IPS DF 4.7 (cell line): Measurements from ENCODE around the gene RASAL1.
"Not testable (repeated sequence)": the region's sequence is repeated elsewhere in the genome, so short reads cannot be mapped to it uniquely, and the experiment has no call there.

Experiments
- DNase-seq: peaks from one replicate; pipeline ENCODE4 v3.0.0-alpha.2; 2013; ENCODE audit warnings: low spot score; ENCODE audit errors: extremely low read depth

Gene RASAL1

DNA sequence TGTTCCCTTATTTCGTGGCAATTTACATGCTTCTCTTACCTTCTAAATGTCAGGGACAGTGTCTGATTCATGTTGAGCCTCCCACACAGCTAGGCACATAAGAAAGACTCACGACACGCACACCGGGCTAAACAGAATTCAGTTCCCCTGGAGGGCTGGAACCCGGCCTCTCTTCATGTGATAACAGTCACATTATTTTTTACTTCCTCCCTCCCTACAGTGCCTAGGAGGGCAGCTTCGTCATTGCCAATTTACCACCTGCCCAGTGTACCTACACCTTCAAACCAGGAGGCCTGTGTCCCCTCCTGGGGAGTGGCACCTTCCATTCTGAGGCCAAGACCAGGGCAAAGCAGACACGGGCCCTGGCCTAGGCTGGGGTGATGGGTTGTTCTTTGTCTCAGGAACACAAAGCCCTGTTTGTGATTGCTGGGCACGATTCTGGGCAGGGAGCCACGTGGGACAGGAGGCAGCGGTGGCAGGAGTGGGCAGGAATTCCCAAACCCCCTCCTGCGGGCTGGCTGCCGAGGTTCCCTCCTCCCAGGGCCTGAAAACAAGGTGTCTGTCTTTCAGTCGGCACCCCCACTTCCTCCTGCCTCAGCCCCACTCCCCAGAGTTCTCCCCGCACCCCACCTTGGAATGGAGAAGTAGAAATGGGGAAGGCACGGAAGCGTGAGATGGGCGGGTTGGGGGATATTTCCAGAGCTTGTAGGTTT lies 6.8 kb upstream of the RASAL1 start:
- no peak for DNase-seq

DNA sequence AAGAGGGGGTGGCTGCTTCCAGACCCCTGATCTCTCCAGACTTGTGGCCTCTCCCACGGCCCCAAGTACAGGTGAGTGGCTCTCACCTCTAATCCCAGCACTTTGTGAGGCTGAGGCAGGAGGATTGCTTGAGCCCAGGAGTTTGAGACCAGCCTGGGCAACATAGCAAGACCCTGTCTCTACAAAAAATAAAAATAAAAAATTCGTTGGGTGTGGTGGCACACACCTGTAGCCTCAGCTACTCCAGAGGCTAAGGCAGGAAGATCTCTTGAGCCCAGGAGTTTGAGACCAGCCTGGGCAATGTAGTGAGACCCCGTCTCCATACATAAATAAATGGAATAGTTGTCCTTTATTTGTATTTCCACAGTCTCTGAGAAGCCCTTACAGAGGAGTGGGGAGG lies 6.2 kb upstream of the RASAL1 start:
- not testable (repeated sequence) for DNase-seq

- DNase-seq, result no peak
Observed at GRCh38 chr12:113140706-113141105, 5.1 kb upstream of the RASAL1 start.

DNA sequence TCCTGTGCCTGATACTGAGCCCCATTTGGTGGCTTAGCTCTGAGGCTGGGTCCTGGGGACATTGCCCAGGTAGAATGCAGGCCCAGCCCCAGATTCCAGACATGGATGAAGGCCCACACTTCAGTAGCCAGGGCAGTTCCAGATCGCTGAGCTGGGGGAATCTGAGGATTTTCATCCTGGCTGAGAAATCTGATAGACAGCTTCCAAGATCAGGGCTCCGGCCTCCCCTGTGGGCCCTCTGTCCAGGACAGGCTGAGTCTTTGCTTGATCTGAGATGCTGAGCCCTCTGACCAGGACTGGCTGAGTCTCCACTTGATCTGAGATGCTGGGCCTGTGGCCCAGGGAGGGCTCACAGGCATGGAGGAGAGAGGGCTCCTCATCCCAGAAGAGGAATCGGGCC lies 3.3 kb upstream of the RASAL1 start:
- no peak for DNase-seq

DNA sequence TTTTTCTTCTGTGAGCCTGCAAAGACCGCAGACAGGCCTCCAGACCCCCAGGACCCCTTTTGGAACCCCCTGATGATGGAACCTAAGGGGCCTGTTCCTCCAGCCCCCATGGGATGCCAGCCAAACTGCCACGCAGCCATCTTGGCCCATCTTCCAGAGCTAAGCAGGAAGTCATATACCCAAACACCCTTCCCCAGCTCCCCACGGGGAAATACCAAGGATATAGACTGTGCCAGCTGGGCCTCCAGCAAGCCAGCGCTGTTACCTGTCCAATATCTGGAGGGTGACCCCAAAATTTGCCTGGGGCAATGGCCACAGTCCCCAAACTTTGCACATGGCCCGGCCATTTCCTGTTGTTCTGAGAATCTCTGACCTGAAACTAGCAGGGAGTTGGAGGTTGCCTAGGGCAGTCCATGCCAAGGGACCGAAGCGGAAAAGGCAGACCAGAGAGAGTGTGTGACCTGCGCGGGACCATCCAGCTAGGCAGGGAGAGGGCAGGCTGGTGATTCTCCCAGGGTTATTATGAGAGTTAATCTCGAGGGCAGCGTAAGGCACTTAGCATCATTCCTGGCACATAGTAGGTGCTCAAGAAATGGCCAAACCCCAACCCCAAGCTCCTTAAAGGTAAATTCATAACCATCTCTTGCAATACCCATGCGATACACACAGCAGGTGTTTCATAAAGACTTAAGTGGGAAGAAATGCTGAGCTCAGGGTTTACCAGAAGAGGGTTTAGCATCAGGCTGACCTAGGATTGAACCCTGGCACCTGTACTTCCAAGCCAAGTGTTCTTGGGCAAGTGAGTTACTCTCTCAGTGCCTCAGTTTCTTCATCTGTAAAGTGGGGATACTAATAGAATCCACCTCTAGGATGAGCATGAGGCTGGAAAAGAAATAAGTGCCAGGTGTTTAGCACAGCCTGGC lies 2.6 kb upstream of the RASAL1 start:
- no peak for DNase-seq

DNA sequence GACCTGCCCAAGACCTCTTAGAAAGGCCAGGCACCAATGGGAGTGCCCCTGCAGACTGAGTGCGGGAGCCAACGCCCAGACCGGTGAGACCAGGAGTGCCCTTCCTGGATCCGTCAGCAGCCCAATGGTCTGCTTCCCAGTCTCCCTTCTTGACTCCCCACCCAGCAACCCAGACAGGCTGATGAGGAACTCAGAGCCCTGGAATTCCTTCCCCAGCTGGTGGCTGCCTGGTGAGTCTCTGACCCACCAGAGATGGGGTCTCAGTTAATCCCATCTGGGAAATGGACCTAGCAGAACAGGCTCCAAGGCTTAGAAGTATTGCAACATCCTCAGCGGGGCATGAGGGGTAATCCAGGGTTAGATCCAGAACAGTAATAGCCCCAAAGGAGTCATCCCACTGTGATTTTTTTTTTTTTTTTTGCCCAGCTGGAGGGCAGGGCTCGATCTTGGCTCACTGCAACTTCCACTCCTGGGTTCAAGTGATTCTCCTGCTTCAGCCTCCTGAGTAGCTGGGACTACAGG lies 1.5 kb upstream of the RASAL1 start:
- DNase-seq, result no peak

GRCh38 chr12:113136128-113136989 lies 798 bp upstream of the RASAL1 start:
- no peak for DNase-seq

DNA sequence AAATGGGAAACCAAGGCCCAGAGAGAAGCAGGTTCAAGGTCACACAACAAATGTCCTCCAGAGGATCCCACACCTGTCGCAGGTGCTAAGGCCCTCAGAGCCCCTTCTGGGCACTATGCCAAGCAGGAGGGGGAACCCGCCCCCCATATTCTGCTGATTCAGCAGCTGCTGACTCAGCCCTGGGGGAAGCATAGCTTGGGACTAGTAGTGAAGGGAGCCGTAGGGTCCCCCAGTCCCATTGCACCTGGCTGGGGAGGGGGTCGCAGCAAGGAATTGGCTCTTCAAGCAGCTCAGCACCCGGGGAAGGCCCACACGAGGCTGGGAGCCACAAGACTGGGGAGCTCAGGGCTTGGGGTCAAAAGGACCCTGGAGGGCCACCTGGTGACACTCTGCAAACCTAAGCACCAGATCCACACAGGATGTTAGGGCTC lies 1.0 kb downstream of the RASAL1 start:
- DNase-seq, result no peak

- no peak for DNase-seq
Observed at GRCh38 chr12:113134071-113134470, 1.5 kb downstream of the RASAL1 start.

DNA sequence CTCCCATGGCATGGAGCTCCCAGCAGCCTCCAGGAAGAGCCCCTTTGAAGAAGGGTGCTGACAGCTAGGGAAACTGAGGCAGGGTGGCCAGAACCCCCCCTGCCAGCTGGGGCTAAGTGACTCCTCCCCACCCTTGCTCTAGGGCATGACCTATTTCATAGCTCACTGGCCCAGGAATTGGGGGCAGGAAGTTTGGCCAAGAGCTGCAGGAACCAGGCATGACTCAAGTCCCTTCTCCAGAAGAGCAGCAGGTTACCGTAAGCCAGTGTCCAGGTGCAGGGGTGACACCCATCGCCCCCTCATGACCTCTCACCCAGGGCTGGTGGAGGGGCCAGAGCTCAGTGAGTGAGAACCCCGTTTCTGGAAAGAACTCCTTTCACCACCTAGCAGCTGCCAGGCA lies 1.9 kb downstream of the RASAL1 start:
- DNase-seq, result no peak

GRCh38 chr12:113133036-113133435 lies 2.5 kb downstream of the RASAL1 start:
- DNase-seq, result no peak

GRCh38 chr12:113131556-113131955 lies 4.0 kb downstream of the RASAL1 start:
- DNase-seq, result no peak

- no peak for DNase-seq
Observed at GRCh38 chr12:113130457-113131135, 5.0 kb downstream of the RASAL1 start.

GRCh38 chr12:113129664-113130456 lies 5.7 kb downstream of the RASAL1 start:
- no peak for DNase-seq

GRCh38 chr12:113128802-113129663 lies 6.5 kb downstream of the RASAL1 start:
- no peak for DNase-seq

DNA sequence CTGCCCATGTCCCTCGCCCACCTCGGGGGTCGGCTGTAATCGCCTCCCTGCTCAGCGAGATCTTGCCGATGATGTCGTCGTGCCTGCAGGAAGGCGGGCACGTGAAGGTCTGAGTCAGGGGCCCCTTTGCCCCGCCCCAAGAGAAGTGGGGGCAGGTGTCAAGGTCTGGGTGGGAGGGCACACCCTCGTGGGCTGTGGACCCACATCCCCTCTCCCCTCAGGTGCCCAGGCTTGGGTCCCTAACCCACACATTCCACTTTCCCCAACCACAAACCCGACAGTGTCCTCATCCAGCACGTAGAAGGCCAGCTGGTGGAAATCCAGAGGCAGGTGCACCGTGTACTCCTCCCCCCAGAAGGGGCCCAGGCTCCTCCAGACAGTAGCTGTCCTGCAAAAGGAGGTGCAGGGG lies 7.8 kb downstream of the RASAL1 start:
- no peak for DNase-seq

DNA sequence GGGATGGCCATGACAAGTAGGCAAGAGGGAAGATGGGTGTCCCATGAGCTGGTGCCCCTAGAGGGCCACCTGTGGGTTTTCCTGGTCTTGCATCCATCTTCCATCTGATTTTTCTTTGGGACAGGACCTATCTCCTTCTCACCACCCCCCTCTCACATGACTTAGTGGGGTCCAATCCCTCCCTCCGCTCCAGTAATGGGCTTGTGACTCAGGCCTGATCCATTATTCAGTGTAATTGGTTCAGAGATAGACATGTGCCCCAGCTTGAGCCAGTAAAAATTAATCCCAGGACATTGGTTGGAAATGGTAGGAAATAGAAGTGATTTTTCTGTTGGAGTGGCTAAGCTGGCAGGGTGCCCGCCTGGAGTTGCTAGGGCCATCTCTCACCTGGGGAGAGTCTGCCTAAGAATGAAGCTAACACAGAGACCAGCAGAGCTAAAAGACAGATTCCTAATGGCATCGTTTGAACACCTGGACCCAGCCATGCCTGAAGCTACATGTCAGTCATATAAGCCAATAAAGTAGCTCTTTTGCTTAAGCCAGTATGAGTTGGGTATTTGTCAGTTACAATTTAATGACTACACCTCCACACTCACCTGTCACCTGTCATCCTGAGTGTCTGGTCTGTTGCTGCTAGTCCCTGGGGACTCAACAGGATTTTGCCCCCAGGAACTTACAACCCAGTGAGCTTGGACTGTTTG lies 14.7 kb downstream of the RASAL1 start:
- no peak for DNase-seq

GRCh38 chr12:113119980-113120669 lies 15.4 kb downstream of the RASAL1 start:
- DNase-seq, result no peak
